Lower leg skin (tissue), 4 donors: Measurements from ENCODE around the gene MYCBP2. TPM values are rescaled to one million over a fixed set of nuclear protein-coding genes. Genes with fewer than 3 reads are reported as not detected.

ENCODE experiments used
- DNase-seq, 2 donors: peaks; one replicate each; pipeline ENCODE4 v3.0.0-alpha.2; 2019; ENCODE audit warnings: low spot score in 2 of 2
- H3K4me3 ChIP-seq: fragments of 200-600 bp; sonication (generic); 2 replicates; pipeline ENCODE4 v1.5.1; 2017; ENCODE audit warnings: mild to moderate bottlenecking, low read depth; ENCODE audit not compliant: poor library complexity, severe bottlenecking
- CTCF ChIP-seq, 3 donors: fragments of 450-650 bp; IDR thresholded peaks; one replicate each; pipeline ENCODE4 v1.5.1; 2016; ENCODE audit warnings: antibody characterized with exemption in 3 of 3, mild to moderate bottlenecking in 3 of 3, moderate library complexity in 2 of 3
- POLR2A ChIP-seq, 2 donors: fragments of 450-650 bp; IDR thresholded peaks; one replicate each; pipeline ENCODE4 v1.6.1; 2016 to 2017; ENCODE audit warnings: antibody characterized with exemption in 2 of 2, mild to moderate bottlenecking in 1 of 2, moderate library complexity in 1 of 2
- WGBS, 2 donors: methylation state at CpG; one replicate each; pipeline ENCODE4 v1.1.5; 2018; 5-methylcytosine and 5-hydroxymethylcytosine counted together
- intact Hi-C: fragments of 100-400 bp; cut with DNase I; formaldehyde crosslinking; loops from one replicate; pipeline ENCODE4 v1.15.0; 2023; ENCODE audit warnings: low total_unique reads
- total RNA-seq, 4 donors: library from RNA; depleted of rRNA; stranded (reverse); fragments of >200 nt; gene quantifications; one replicate each; pipeline ENCODE4 v1.1.0, GENCODE V29; 2016

The MYCBP2 gene
- total RNA-seq, 4 donors from 2014 or later: 189 to 242 (median 231) TPM

GRCh38 chr13:77067519-77067918 is 259.4 kb downstream of the MYCBP2 start:
- no peak for DNase-seq
- TF ChIP-seq CTCF (IDR thresholded peaks at IDR 0.05) (no peak), POLR2A (IDR thresholded peaks at IDR 0.05) (no peak)
- WGBS, 2 donors: 92 to 93% methylated on average over 2 of the region's 2 CpGs
- H3K4me3 ChIP-seq: no peak overlapping the region
- intact Hi-C loops: no loop called here

GRCh38 chr13:77065461-77066147 is 261.3 kb downstream of the MYCBP2 start:
- 83 to 89% methylated on average over 5 of the region's 5 CpGs for WGBS, 2 donors
- H3K4me3 ChIP-seq: no peak overlapping the region
- TF ChIP-seq CTCF (IDR thresholded peaks at IDR 0.05): no peak
- TF ChIP-seq POLR2A (IDR thresholded peaks at IDR 0.05): no peak
- DNase-seq: no peak
- intact Hi-C loops: no loop called here

- 95 to 100% methylated on average over 1 of the region's 1 CpG for WGBS, 2 donors
- H3K4me3 ChIP-seq: no peak overlapping the region
- no peak for DNase-seq
- intact Hi-C loops: no loop called here
- TF ChIP-seq CTCF (IDR thresholded peaks at IDR 0.05) (no peak), POLR2A (IDR thresholded peaks at IDR 0.05) (no peak)
Observed at GRCh38 chr13:77062097-77062496, 264.8 kb downstream of the MYCBP2 start.

- no peak for DNase-seq
- TF ChIP-seq CTCF (IDR thresholded peaks at IDR 0.05) (no peak), POLR2A (IDR thresholded peaks at IDR 0.05) (no peak)
- 86 to 90% methylated on average over 2 of the region's 2 CpGs for WGBS, 2 donors
- intact Hi-C loops: no loop called here
- H3K4me3 ChIP-seq: no peak overlapping the region
Observed at GRCh38 chr13:77061362-77061761, 265.5 kb downstream of the MYCBP2 start.

GRCh38 chr13:77056886-77057285 is 270.0 kb downstream of the MYCBP2 start:
- 92 to 93% methylated on average over 3 of the region's 3 CpGs for WGBS, 2 donors
- intact Hi-C loops: no loop called here
- no peak overlapping the region for H3K4me3 ChIP-seq
- TF ChIP-seq POLR2A (IDR thresholded peaks at IDR 0.05) (no peak), CTCF (IDR thresholded peaks at IDR 0.05) (no peak)
- DNase-seq: no peak

- H3K4me3 ChIP-seq: no peak overlapping the region
- WGBS, 2 donors: 72 to 81% methylated on average over 3 of the region's 3 CpGs
- TF ChIP-seq POLR2A (IDR thresholded peaks at IDR 0.05): no peak
- no peak for TF ChIP-seq CTCF (IDR thresholded peaks at IDR 0.05)
- DNase-seq: no peak
- intact Hi-C loops: no loop called here
Observed at GRCh38 chr13:77056382-77056781, 270.5 kb downstream of the MYCBP2 start.
